Esophagus muscularis mucosa (tissue), 4 donors: Measurements from ENCODE around the gene ZNF343. TPM values are rescaled to one million over a fixed set of nuclear protein-coding genes. Genes with fewer than 3 reads are reported as not detected.
"Not testable (repeated sequence)": the region's sequence is repeated elsewhere in the genome, so short reads cannot be mapped to it uniquely, and the experiment has no call there.

ENCODE experiments used
- DNase-seq: peaks from one replicate; pipeline ENCODE4 v3.0.0-alpha.2; 2017; ENCODE audit errors: extremely low spot score
- H3K27ac ChIP-seq, 4 donors: fragments of 200-600 bp; sonication (generic); replicated peaks in 1 of 4; 1 replicate in 3 of 4; 2 replicates in 1 of 4; pipeline ENCODE4 v1.5.1; 2016 to 2019; ENCODE audit warnings: mild to moderate bottlenecking in 1 of 4
- H3K27me3 ChIP-seq, 4 donors: fragments of 200-600 bp; sonication (generic); one replicate each; pipeline versions ENCODE4 v1.5.1 to v1.6.0; 2016 to 2019
- H3K36me3 ChIP-seq, 4 donors: fragments of 200-600 bp; sonication (generic); one replicate each; pipeline ENCODE4 v1.5.1; 2016 to 2019
- H3K4me1 ChIP-seq, 4 donors: fragments of 200-600 bp; sonication (generic); one replicate each; pipeline ENCODE4 v1.5.1; 2016 to 2019
- H3K4me3 ChIP-seq, 4 donors: fragments of 200-600 bp; sonication (generic); 1 replicate in 2 of 4; 2 replicates in 2 of 4; pipeline ENCODE4 v1.5.1; 2016 to 2019; ENCODE audit warnings: mild to moderate bottlenecking in 4 of 4, moderate library complexity in 1 of 4
- H3K9me3 ChIP-seq, 4 donors: fragments of 200-600 bp; sonication (generic); 1 replicate in 3 of 4; 2 replicates in 1 of 4; pipeline ENCODE4 v1.5.1; 2016 to 2019
- CTCF ChIP-seq, 3 experiments: fragments of 200-600 bp in 2 of 3; fragments of 450-650 bp in 1 of 3; sonication (generic) in 2 of 3; IDR thresholded peaks; one replicate each; pipeline ENCODE4 v1.5.1; 2017 to 2019; ENCODE audit warnings: antibody characterized with exemption in 3 of 3, mild to moderate bottlenecking in 2 of 3, moderate library complexity in 1 of 3
- EP300 ChIP-seq: sonication (generic); formaldehyde crosslinking; IDR thresholded peaks from one replicate; pipeline ENCODE4 v1.6.1; 2017; ENCODE audit warnings: antibody characterized with exemption
- POLR2A ChIP-seq: fragments of 450-650 bp; IDR thresholded peaks from one replicate; pipeline ENCODE4 v1.6.1; 2017; ENCODE audit warnings: antibody characterized with exemption, moderate library complexity, mild to moderate bottlenecking, low read depth
- POLR2AphosphoS5 ChIP-seq, 2 donors: sonication (generic); formaldehyde crosslinking; IDR thresholded peaks; one replicate each; pipeline ENCODE4 v1.6.1; 2017; ENCODE audit warnings: antibody characterized with exemption in 2 of 2
- WGBS: methylation state at CpG from one replicate; pipeline ENCODE4 v1.1.5; 2018; 5-methylcytosine and 5-hydroxymethylcytosine counted together
- intact Hi-C: fragments of 100-400 bp; cut with DNase I; formaldehyde crosslinking; loops from one replicate; pipeline ENCODE4 v1.15.1; 2023
- total RNA-seq, 4 donors: library from RNA; depleted of rRNA; stranded (reverse); fragments of >200 nt; gene quantifications; one replicate each; pipeline versions ENCODE4 v1.1.0 to v1.2.1, GENCODE V29; 2016

Gene ZNF343
- total RNA-seq, 4 donors from 2014 or later, result 9.9 to 19.5 (median 16.1) TPM

- H3K27me3 ChIP-seq, result no peaks in the 10 kb centered on the region
- H3K9me3 ChIP-seq, result no peaks in the 10 kb centered on the region
- intact Hi-C loops, result loop anchor here (5.0 to 10.0 kb wide), 3 partner anchors 53 to 230 kb away; partner anchors contain the start of gene SNRPB
- peak overlapping the region; percentile 69 to 88 (median 80) for H3K4me3 ChIP-seq
- TF ChIP-seq EP300 (no peak), POLR2A (no peak), POLR2AphosphoS5 (IDR thresholded peaks at IDR 0.05) (no peak), CTCF (IDR thresholded peaks at IDR 0.05) (no peak)
- peak; percentile 92 for DNase-seq
- peak overlapping the region; percentile 91 to 96 (median 92) for H3K27ac ChIP-seq
- WGBS, result 4% methylated on average over 15 of the region's 64 CpGs
- H3K4me1 ChIP-seq, result peaks cover 3 to 30% (median 25%) of the 10 kb centered on the region in 4 donors
- no peaks in the 10 kb centered on the region for H3K36me3 ChIP-seq
These were observed 16.2 kb upstream of the ZNF343 start for GRCh38 chr20:2524709-2525506.

DNA sequence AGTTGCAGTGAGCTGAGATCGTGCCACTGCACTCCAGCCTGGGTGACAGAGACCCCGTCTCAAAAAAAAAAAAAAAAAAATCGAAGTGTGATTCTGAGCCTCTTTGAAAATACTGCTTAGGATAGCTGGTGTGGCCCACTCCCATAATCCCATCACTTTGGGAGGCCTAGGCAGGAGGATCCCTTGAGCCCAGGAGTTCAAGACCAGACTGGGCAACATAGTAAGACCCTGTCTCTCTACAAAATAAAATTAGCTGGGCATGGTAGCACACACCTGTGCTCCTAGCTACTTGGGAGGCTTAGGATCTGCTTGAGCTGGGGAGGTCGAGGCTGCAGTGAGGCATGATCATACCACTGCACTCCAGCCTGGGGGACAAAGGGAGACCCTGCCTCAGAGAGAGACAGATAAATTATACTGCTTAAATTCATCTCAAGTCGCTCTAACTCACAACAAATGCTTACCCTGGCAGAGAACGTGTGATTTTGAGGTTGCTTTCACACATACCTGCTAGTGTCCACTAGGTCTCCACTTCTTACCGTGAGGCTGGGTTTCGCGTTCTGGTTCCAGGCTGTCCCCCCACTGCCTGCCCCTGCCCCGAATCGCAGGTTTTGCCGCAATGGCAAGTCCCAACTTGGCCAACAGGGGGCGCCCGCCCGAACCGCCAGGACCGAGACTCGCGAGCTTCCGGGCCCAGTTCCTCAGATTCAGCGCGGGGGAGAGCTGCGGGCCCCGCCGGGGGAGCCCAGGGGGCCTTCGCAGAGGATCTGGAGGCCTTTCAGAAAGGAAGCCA, 15.4 kb upstream of the ZNF343 start:
- intact Hi-C loops, result loop anchor here (5.0 to 10.0 kb wide), 3 partner anchors 52 to 231 kb away; partner anchors contain the start of gene SNRPB
- WGBS, result 11% methylated on average over 23 of the region's 26 CpGs
- peak; percentile 96 for DNase-seq
- Histone ChIP-seq H3K4me3 (peak overlapping the region; percentile 69 to 88 (median 80)), H3K36me3 (no peaks in the 10 kb centered on the region), H3K27ac (peak overlapping the region; percentile 91 to 96 (median 92)), H3K4me1 (peaks cover 3 to 30% (median 25%) of the 10 kb centered on the region in 4 donors), H3K9me3 (no peaks in the 10 kb centered on the region), H3K27me3 (no peaks in the 10 kb centered on the region)
- TF ChIP-seq EP300 (no peak), POLR2A (peak; percentile 31), CTCF (IDR thresholded peaks at IDR 0.05) (peak; percentile 90 to 100 (median 98)), POLR2AphosphoS5 (IDR thresholded peaks at IDR 0.05) (peak; percentile 84 to 86)

GRCh38 chr20:2522826-2523429, 14.2 kb upstream of the ZNF343 start:
- intact Hi-C loops, result loop anchor here (5.0 to 10.0 kb wide), 3 partner anchors 51 to 232 kb away; partner anchors contain the start of gene SNRPB
- not testable (repeated sequence) for H3K27me3 ChIP-seq, H3K4me3 ChIP-seq, H3K27ac ChIP-seq, H3K9me3 ChIP-seq, H3K36me3 ChIP-seq
- DNase-seq, result peak; percentile 19
- 86% methylated on average over 5 of the region's 5 CpGs for WGBS
- peaks cover 3 to 30% (median 25%) of the 10 kb centered on the region in 4 donors for H3K4me1 ChIP-seq

DNA sequence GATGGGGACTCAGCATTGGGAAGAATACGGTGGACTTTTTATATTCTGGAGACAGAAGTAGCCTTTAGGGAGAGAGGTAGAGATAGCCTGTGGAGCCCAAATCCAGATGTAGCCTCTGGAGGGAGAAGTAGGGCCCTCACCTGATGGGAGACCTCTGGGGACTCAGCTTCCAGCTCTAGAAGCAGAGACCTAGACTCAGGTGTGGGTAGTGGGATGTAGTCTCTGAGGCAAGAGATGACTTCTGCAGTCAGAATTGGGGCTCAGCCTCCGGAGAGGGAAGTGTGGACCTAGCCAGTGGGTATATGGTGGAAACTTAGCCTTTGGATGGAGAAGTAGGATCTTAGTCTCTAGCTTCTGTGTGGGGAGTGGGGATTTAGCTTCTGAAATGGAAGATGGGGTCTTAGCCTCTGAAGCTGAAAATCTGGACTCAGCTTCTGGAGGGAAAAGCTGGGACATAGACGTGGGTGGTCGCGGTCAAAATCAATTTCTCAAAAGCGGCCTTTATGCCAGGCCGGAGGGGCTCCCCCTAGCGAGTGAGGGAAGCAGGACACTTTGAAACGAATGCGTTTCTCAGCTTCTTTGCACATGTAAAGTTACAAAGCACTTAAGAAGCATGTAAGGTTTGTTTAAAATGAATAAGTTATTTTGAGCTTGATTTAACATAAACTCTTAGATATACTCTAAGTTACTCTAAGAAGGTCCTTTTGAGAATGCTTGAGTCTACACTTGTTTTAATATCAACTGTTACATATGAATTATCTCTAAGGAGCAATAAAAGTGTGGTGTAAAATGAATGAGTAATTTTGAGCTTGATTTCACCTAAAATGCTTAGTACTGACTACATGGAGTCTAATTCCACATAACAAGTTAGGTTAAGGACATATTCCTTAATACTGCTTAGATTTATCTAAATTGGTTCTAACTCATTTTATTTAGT, 12.9 kb upstream of the ZNF343 start:
- peaks cover 3 to 30% (median 25%) of the 10 kb centered on the region in 4 donors for H3K4me1 ChIP-seq
- DNase-seq, result peak; percentile 72
- TF ChIP-seq POLR2A (no peak), CTCF (IDR thresholded peaks at IDR 0.05) (peak; percentile 61 to 91 (median 67)), EP300 (no peak)
- no peaks in the 10 kb centered on the region for H3K36me3 ChIP-seq
- intact Hi-C loops, result loop anchor here (5.0 to 10.0 kb wide), 3 partner anchors 49 to 233 kb away; partner anchors contain the start of gene SNRPB
- no peak overlapping the region for H3K4me3 ChIP-seq
- H3K27ac ChIP-seq, result no peak overlapping the region
- H3K27me3 ChIP-seq, result no peaks in the 10 kb centered on the region
- 15% methylated on average over 10 of the region's 10 CpGs for WGBS
- H3K9me3 ChIP-seq, result no peaks in the 10 kb centered on the region
